HG02798 (cell line): ENCODE data around the gene ZNF804A.
"Not testable (repeated sequence)": the region's sequence is repeated elsewhere in the genome, so short reads cannot be mapped to it uniquely, and the experiment has no call there.

Source experiments
- ATAC-seq: cut with Tn5 transposase; IDR thresholded peaks from one replicate; pipeline ENCODE4 v1.9.1; 2021; ENCODE audit warnings: mild to moderate bottlenecking; ENCODE audit not compliant: unreplicated experiment, poor library complexity

ZNF804A gene

DNA sequence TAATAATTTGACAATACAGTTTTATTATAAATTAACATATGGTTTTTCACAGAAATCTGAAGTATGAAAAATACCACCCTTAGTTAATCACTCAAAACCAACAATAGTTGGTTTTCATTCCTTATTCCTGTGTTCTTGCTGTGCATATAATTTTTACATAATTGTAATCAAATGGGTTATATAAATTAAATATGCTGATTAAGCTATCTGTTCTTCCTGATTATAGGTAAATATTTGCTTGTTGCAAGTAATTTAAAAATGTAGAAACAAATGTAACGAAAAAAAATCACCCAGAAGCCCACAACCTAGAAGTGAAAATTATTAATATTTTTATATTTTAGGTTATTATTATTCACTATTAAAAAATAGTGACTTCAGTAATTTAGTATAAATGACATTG lies 98.3 kb downstream of the ZNF804A start:
- no peak for ATAC-seq

DNA sequence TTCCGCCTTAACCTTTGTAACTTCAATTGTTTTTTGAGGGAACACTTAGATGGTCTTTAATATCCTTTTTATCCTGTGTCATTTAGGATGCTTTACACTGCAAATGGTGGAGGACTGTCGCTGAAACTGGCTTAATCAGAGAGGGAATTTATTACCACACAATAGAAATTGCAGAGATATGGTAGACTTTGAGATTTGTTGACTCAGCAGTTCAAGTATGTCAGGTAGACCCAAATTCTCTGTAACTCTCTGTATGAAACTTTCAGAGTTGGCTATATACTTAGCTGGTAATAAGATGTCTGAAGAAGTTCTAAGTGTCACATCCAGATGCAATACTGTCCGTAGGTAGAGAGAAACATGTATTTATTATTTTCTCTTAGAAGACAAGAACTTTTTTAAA lies 100.1 kb downstream of the ZNF804A start:
- ATAC-seq: no peak

DNA sequence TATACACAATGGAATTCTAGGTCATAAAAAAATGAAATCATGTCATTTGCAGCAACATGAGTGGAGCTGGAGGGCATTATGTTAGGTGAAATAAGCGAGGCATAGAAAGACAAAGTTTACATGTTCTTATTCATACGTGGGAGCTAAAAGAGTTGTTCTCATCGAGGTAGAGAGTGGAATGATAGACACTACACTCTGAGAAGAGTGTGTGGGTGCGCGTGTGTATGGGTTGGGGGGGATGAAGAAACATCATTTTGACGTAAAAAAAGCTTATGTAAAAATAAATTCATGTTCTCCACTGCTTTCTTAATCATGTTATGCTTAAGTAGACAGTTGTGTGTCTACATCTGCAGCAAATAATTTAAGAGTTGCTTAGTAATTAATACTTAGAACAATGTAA lies 123.6 kb downstream of the ZNF804A start:
- no peak for ATAC-seq

DNA sequence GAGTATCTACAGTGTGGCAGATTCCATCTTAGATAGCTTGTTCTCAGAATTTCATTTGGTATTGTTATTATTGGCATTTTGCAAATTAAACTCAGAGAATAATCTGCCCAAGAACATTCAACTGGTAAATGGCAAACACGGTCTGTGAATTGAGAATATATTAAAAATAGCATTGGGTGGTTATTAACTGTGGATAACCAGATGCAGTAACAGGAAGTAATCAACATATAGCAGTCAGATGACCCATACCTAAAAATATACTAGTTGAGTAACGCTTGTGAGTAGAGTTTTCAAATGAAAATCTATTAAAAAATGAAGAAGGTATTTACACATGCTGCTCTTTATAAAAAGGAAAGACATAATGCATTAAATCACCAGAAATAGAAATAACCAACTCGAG lies 129.5 kb downstream of the ZNF804A start:
- no peak for ATAC-seq

DNA sequence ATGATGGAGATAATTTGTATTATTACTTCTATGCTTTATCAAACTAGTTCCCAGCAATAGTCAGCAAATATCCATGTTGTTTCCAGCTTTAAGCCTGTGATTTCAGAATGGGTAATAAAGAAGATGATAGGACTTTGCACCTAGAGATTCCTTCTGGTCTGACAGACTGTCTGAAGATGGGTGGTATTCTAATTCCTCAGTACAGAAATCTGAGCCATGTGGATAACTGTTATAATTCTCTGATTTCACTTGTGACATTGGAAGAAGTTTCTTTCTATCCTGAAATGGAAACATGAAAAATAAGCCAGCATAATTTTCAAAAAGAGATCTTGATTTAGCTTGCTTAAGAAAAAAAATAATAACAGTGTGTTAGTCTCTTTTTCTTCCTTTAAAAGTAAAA lies 130.1 kb downstream of the ZNF804A start:
- no peak for ATAC-seq

DNA sequence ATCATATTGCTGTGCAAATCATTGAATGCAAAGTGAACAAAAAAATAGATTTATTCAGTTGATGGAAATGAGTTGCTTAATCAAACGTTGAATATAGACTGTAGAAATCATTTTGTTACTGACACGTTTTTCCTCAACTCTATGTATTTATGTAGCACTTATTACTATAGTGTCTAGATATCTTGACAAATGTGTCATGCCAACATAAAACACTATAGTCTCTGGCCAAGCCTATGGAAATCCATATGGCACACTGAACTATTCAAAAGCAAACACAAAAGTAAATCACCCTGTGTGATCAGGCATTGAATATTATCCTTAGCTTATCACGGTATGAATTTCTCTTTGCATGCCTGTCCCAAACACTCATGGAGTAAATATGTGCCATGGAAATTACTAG lies 131.3 kb downstream of the ZNF804A start:
- no peak for ATAC-seq

DNA sequence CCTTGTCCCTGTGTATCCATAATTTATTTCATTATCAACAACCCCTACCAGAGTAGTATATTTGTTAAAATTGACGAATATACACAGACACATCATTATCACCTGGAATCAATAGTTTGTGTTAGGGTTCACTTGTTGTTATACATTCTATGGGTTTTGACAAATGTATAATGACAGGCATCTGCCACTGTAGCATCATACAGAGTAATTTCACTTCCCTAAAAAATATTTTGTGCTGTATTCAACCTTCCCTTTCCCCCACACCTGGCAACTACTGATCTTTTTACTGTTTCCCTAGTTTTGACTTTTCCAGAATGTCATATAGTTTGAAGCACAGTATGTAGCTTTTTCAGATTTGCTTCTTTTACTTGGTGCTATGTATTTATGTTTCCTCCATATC lies 132.0 kb downstream of the ZNF804A start:
- ATAC-seq: peak; percentile 65

DNA sequence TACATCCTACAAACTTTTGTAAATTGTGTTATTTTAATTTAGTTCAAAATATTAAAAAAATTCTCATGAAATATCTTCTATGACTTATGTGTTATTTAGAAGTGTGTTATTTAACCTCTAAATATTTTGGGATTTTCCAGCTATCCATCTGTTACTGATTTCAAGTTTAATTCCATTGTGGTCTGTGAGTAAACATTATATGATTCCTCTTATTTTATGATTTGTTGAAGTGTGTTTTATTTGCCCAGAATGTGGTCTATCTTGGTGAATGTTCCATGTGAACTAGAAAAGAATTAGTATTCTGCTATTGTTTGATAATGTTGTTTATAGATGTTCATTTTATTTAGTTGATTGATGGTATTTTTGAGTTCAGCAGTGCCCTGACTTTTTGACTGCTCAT lies 136.0 kb downstream of the ZNF804A start:
- no peak for ATAC-seq

DNA sequence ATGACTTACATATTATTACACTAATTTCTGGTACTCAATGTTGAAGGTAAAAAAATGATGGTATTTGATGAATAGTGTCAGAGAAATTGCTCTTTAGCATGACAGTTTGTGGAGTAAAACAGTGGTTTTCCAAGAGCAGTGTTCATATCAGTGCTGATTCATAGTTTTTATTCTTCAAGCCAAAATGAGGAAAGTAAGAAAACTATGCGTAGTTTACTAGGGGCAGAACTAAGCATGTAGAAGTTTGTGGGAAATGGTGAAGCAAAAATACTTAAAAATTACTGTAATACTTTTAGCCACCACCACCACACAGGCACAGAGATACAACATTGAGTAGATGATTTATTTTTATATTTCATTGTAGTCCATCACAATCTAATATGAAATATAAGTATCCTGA lies 137.3 kb downstream of the ZNF804A start:
- ATAC-seq: no peak

DNA sequence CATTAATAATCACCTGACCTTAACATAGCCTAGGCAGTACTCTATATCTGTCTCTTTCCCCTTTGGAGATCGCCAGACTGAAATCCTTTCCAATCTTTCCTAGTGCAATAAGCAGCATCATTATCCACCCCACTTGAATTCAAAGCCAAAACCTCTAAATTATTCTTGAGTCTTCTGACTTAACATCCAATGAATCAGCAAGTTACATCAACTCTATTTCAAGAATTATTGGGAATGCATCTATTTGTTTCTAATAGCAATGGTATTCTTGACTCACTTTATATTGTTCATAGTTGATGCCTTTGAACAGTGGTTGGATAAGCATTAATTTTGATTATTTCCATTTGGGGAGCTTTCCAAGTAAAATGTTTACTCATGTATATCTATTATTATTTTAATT lies 144.8 kb downstream of the ZNF804A start:
- no peak for ATAC-seq

DNA sequence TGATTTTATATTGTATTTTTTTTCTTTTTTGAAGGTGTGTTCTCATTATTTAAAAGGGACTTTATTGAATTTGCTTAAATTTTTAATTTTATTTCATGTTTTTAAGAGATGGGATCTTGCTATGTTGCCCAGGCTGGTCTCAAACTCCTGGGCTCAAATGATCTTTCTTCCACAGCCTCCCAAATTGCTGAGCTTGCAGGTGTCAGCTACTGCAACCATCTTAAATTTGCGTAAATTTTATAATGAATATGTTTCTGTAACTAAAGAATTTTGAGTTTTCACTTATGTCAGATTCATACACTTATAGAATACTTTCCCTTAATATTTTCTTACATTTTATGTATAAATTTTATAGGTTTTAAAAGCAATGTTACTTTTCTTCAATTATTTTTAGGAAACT lies 157.8 kb downstream of the ZNF804A start:
- ATAC-seq: no peak

DNA sequence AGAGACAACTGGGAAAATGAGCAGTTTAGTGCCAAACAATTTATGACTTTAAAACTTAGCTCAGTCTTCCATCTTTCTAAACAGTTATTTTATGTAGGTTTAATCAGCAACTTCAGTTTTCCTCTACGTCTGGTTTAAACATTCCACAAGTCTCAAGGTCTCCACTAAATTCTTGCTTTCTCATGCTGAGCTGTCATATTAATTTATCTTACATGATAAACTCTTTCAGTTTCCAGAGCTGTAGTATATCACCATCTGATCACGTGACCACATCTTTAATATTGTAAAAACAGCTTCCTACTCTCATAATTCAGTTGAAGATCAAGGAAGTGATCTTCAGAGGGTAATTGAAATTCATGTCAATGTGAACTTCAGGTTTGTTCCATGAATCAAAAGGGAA lies 158.6 kb downstream of the ZNF804A start:
- no peak for ATAC-seq

DNA sequence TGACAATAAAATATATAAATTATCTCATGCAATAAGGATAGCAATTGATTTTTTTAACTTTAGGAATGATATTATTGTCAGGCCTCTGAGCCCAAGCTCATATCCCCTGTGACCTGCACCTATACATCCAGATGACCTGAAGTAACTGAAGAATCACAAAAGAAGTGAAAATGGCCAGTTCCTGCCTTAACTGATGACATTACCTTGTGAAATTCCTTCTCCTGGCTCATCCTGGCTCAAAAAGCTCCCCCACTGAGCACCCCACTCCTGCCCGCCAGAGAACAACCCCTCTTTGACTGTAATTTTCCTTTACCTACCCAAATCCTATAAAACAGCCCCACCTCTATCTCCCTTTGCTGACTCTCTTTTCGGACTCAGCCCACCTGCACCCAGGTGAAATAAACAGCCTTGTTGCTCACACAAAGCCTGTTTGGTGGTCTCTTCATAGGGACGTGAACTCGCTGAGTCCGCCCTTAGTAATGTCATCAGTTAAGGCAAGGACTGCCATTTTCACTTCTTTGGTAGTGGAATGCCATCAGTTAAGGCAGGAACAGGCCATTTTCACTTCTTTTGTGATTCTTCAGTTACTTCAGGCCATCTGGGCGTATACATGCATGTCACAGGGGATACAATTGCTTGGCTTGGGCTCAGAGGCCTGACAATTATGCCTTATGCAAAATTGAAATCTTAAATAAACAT lies 161.4 kb downstream of the ZNF804A start:
- ATAC-seq: not testable (repeated sequence)

DNA sequence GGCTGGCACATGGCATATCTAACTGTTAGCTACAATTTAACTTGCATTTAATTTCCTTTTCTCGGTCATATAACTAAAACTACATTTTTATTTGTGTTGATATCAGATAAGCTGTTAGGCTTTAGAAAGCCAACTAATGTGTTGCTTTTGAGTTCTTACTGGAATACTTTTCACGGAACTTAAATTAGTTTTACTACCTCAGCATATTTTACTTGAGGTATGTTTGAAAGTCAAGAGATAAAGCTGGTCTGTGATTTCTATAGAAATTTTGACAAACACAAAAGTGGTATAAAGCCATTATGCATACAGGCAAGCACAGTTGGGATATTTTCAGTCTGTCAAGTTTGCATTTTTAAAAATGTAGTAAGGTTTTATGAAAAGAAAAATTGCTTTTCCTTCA lies 162.6 kb downstream of the ZNF804A start:
- no peak for ATAC-seq

DNA sequence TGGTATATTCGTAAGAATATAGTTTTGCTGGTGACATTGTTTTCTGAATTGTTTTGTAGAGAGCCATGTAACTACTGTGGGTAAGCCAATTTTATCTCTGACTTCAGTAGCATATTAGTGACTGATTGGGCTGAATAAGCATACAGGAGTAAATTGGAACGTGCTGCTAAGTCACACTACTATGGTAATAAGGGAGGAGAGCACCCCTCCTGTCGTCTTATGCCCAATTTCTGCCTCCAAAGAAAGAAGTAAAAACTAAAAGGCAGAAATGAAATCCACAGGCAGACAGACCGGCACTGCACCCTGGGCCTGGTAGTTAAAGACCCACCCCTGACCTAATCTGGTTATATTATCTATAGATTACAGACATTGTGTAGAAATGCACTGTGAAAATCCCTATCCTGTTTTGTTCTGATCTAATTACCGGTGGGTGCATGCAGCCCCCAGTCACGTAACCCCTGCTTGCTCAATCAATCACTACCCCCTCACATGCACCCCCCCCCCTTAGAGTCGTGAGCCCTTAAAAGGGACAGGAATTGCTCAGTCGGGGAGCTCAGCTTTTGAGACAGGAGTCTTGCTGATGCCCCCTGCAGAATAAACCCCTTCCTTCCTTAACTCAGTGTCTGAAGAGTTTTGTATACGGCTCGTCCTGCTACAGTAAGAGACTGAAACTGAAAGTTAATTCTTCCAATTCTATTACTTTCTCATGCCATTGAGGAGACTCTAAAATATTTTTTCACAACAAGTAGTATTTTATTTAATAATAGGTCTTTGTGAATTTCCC lies 167.0 kb downstream of the ZNF804A start:
- no peak for ATAC-seq

DNA sequence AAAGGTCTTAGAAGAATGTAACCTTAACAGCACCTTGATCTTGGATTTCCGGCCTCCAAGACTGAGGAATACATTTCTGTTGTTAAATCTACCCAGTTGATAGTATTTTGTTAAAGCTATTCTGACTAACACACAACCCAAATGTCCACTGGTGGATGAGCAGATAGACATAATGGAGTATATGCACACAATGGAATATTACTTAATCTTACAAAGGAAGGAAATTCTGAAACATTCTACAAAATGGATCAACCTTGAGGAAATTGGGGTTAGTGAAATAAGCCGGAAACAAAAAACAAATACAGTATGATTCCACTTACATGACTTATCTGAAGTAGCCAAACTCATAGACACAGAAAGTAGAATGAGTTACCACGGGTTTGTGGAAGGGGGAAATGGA lies 168.7 kb downstream of the ZNF804A start:
- ATAC-seq: no peak

DNA sequence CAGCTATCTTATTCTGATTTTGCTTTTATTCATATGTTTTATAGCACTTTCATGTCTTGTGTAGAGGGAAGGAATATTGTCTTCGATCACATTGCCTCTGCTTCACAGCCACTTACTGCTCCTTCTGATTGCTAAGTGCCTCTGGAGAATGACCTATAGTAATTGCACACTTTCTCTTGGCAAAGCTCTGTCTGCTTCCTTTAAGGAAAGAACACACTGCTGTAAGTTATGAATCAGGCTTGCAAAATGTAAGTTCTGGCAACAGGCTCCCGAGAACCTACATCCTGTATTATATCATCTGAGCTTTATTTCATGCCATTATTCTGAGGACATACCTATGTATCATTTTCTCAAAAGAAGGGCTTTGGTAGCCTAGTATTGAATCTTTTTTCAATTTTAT lies 170.7 kb downstream of the ZNF804A start:
- ATAC-seq: no peak

DNA sequence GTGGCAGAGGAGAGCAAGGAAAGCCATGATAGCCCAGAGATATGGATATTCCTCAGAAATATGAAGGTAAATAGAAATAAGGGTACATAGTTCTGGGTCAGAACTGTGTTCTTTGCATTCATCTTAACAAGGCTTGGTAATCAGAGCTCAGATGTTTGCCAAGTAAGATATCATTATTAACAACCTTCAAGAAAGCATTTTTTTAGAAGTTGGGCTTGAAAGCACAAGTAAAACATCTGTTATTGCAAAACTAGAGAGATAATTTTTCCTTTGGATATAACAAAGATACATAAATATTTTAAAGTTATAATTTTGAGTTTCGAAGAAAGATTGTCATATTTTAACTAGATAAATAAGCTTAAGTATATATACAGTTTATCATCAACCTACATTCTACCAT lies 171.4 kb downstream of the ZNF804A start:
- ATAC-seq: no peak

DNA sequence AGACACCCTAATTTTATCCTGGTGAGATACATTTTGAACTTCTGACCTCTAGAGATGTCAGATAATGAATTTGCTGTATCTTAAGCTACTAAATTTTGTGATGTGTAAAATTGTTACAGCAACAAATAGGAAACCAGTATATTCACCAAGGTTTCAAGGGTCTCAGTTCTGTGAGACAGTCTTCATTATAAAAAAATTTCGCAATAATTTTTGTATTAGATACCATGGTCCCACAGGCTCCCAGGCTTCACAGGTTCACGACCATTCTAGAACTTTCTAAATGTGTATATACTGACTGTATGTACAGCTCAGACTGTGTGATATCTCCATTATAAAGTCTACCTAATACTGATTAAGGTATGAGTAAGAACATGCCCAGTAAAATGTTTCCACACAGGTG lies 181.4 kb downstream of the ZNF804A start:
- no peak for ATAC-seq

DNA sequence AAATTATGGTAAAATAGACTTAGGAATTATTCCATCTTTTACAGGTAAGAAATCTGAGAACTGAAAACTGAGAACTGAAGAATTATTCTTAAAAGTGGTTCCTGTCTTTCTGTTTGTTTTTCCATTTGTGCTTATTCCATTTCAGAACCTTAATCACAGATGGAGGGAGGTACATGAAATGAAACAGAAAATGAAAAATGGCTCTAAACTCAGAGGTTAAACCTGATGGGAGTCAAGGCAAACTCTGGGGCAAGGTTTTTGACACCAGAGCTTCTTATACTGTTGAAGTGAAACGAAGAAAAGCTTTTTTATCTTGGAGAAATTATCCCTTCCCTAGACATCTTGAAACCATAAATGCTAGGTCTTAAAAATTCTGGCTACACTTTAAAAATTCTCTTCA lies 182.1 kb downstream of the ZNF804A start:
- no peak for ATAC-seq

DNA sequence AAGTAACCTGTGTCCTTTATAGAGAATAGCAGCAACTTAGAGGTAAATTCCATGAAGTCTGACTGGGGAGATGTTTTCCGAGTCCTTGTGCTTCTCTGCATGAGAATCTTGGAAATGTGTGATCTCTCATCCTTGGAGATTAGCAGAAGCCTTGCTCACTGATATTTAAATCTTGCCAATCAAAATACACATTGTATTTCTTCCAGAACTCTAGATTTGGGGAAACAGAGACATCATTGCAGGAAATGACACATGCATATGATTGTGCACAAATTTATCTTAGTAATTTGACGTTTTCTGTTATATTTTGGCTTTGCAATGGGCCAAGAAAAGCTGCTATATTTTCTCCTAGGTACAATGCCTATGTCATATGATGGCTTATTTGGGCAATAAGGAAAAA lies 182.6 kb downstream of the ZNF804A start:
- ATAC-seq: no peak

DNA sequence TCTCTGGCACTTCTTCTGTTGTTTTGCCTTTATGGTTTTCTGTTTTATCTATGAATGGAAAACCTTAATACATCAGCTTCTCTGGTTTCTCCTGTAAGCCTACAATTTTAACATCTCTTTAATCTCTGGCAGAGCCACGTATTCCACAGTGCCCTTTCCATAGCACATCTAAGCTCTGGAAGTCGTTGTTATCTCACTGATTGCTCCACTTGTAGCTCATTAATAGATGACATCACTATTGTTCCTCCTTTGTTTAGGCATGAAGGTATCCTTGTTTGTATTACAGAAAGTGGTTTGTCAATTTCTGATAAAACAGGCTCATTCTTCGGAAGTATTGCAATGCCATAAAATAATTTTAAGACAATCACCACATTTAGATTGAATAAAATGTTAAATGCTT lies 185.2 kb downstream of the ZNF804A start:
- no peak for ATAC-seq
